H9 (cell line): ENCODE data around the gene DBN1. TPM values are rescaled to one million over a fixed set of nuclear protein-coding genes. Genes with fewer than 3 reads are reported as not detected.
A peak's percentile ranks its signal among the peaks of the same experiment; 100 is the strongest.

Experiments used
- DNase-seq: peaks from one replicate; pipeline ENCODE4 v3.0.0-alpha.2; 2017
- H2AFZ ChIP-seq: one replicate; pipeline ENCODE4 v1.6.1; 2013; ENCODE audit warnings: mild to moderate bottlenecking, low read length, control low read depth, moderate library complexity
- H2AK5ac ChIP-seq: 2 replicates; pipeline ENCODE4 v1.6.1; 2013; ENCODE audit warnings: low read length, control low read depth, mixed read lengths; ENCODE audit not compliant: insufficient read length
- H2BK120ac ChIP-seq: one replicate; pipeline ENCODE4 v1.6.1; 2013; ENCODE audit warnings: low read depth, mild to moderate bottlenecking, low read length, control low read depth, inconsistent platforms; ENCODE audit not compliant: poor library complexity, severe bottlenecking
- H2BK12ac ChIP-seq: 2 replicates; pipeline ENCODE4 v1.6.1; 2013; ENCODE audit warnings: low read length, control low read depth, mixed read lengths, low read depth; ENCODE audit not compliant: insufficient read length
- H2BK15ac ChIP-seq: 2 replicates; pipeline ENCODE4 v1.6.1; 2013; ENCODE audit warnings: low read depth, low read length, control low read depth
- H2BK20ac ChIP-seq: one replicate; pipeline ENCODE4 v1.6.1; 2013; ENCODE audit warnings: low read depth, mild to moderate bottlenecking, low read length, control low read depth, inconsistent platforms; ENCODE audit not compliant: poor library complexity, severe bottlenecking
- H2BK5ac ChIP-seq: 2 replicates; pipeline ENCODE4 v1.6.1; 2013; ENCODE audit warnings: low read length, control low read depth, mixed read lengths; ENCODE audit not compliant: insufficient read length
- H3K14ac ChIP-seq: 2 replicates; pipeline ENCODE4 v1.6.1; 2013; ENCODE audit warnings: low read length, control low read depth; ENCODE audit not compliant: insufficient read depth
- H3K18ac ChIP-seq: 2 replicates; pipeline ENCODE4 v1.6.1; 2013; ENCODE audit warnings: low read depth, mild to moderate bottlenecking, mixed read lengths, low read length, control low read depth; ENCODE audit not compliant: insufficient read length
- H3K23ac ChIP-seq: 2 replicates; pipeline ENCODE4 v1.6.1; 2013; ENCODE audit warnings: low read length, control low read depth, mixed read lengths, low read depth; ENCODE audit not compliant: insufficient read length
- H3K23me2 ChIP-seq: 2 replicates; pipeline ENCODE4 v1.6.1; 2013; ENCODE audit warnings: low read depth, mild to moderate bottlenecking, mixed read lengths, low read length, control low read depth; ENCODE audit not compliant: insufficient read length, poor library complexity, severe bottlenecking
- H3K27ac ChIP-seq: 2 replicates; pipeline ENCODE4 v1.5.1; 2013; ENCODE audit warnings: low read length, control low read depth, mixed read lengths, low read depth; ENCODE audit not compliant: insufficient read length
- H3K27me3 ChIP-seq: 2 replicates; pipeline ENCODE4 v1.6.1; 2013; ENCODE audit warnings: low read length, control low read depth, inconsistent platforms; ENCODE audit not compliant: insufficient read depth
- H3K4ac ChIP-seq: 2 replicates; pipeline ENCODE4 v1.6.1; 2013; ENCODE audit warnings: low read depth, mild to moderate bottlenecking, control low read depth, inconsistent platforms, low read length, moderate library complexity
- H3K4me1 ChIP-seq: 2 replicates; pipeline ENCODE4 v1.6.1; 2013; ENCODE audit warnings: low read length, control low read depth, inconsistent platforms; ENCODE audit not compliant: insufficient read depth
- H3K4me2 ChIP-seq: 2 replicates; pipeline ENCODE4 v1.6.1; 2013; ENCODE audit warnings: low read length, control low read depth, mixed read lengths; ENCODE audit not compliant: insufficient read length, insufficient read depth
- H3K56ac ChIP-seq: 2 replicates; pipeline ENCODE4 v1.6.1; 2013; ENCODE audit warnings: low read depth, mild to moderate bottlenecking, mixed read lengths, low read length, control low read depth; ENCODE audit not compliant: insufficient read length
- H3K79me1 ChIP-seq: 2 replicates; pipeline ENCODE4 v1.6.1; 2013; ENCODE audit warnings: low read depth, mild to moderate bottlenecking, moderate library complexity, low read length, control low read depth, inconsistent platforms; ENCODE audit not compliant: insufficient read depth, poor library complexity, severe bottlenecking
- H3K79me2 ChIP-seq: 2 replicates; pipeline ENCODE4 v1.6.1; 2013; ENCODE audit warnings: low read length, control low read depth, inconsistent platforms; ENCODE audit not compliant: insufficient read depth
- H3K9ac ChIP-seq: 2 replicates; pipeline ENCODE4 v1.6.1; 2013; ENCODE audit warnings: low read length, control low read depth, mixed read lengths; ENCODE audit not compliant: insufficient read length; ENCODE audit errors: extremely low read depth
- H3K9me3 ChIP-seq: one replicate; pipeline ENCODE4 v1.6.1; 2013; ENCODE audit warnings: low read depth, low read length, inconsistent platforms; ENCODE audit not compliant: control insufficient read depth
- H3T11ph ChIP-seq: one replicate; pipeline ENCODE4 v1.6.1; 2013; ENCODE audit warnings: mild to moderate bottlenecking, low read length, control low read depth, inconsistent platforms
- H4K20me1 ChIP-seq: one replicate; pipeline ENCODE4 v1.6.1; 2013; ENCODE audit not compliant: control insufficient read depth, insufficient read length, insufficient read depth
- H4K5ac ChIP-seq: 2 replicates; pipeline ENCODE4 v1.6.1; 2013; ENCODE audit warnings: low read depth, mild to moderate bottlenecking, mixed read lengths, low read length, control low read depth; ENCODE audit not compliant: insufficient read length
- H4K8ac ChIP-seq: replicated peaks from 2 replicates; pipeline ENCODE4 v1.6.1; 2013; ENCODE audit warnings: low read length, control low read depth, mixed read lengths, low read depth; ENCODE audit not compliant: insufficient read length
- H4K91ac ChIP-seq: 2 replicates; pipeline ENCODE4 v1.6.1; 2013; ENCODE audit warnings: low read depth, mild to moderate bottlenecking, moderate library complexity, mixed read lengths, low read length, control low read depth; ENCODE audit not compliant: insufficient read length
- H3K27ac Mint-ChIP-seq, 3 experiments: 2 replicates in 2 of 3; 3 replicates in 1 of 3; pipeline ENCODE4 v1.8.0; 2020 to 2021; ENCODE audit warnings: mixed read lengths in 3 of 3, mild to moderate bottlenecking in 1 of 3, moderate library complexity in 1 of 3
- H3K27me3 Mint-ChIP-seq: 2 replicates; pipeline ENCODE4 v1.8.0; 2021; ENCODE audit warnings: low read depth, mild to moderate bottlenecking, moderate library complexity, mixed read lengths
- H3K36me3 Mint-ChIP-seq, 3 experiments: 2 replicates in 2 of 3; 3 replicates in 1 of 3; pipeline ENCODE4 v1.8.0; 2020 to 2021; ENCODE audit warnings: low read depth in 3 of 3, mixed read lengths in 3 of 3; ENCODE audit not compliant: insufficient read depth in 1 of 3
- H3K4me1 Mint-ChIP-seq, 2 experiments: 2 replicates each; pipeline ENCODE4 v1.8.0; 2020; ENCODE audit warnings: mixed read lengths in 2 of 2
- H3K4me3 Mint-ChIP-seq, 2 experiments: 2 replicates in 1 of 2; 3 replicates in 1 of 2; pipeline ENCODE4 v1.8.0; 2020 to 2021; ENCODE audit warnings: mild to moderate bottlenecking in 2 of 2, mixed read lengths in 2 of 2, moderate library complexity in 1 of 2
- H3K9me3 Mint-ChIP-seq, 2 experiments: 2 replicates in 1 of 2; 3 replicates in 1 of 2; pipeline ENCODE4 v1.8.0; 2020; ENCODE audit warnings: mild to moderate bottlenecking in 2 of 2, mixed read lengths in 2 of 2, moderate library complexity in 1 of 2
- CTCF ChIP-seq: fragments of 200-600 bp; sonication (generic); conservative IDR thresholded peaks from 3 replicates; pipeline ENCODE4 v1.8.0; 2021; ENCODE audit warnings: antibody characterized with exemption, mild to moderate bottlenecking
- WGBS: extraction: QIAGEN DNeasy Blood & Tissue Kit; methylation state at CpG from one replicate; pipeline ENCODE4 v1.1.7; 2013; ENCODE audit warnings: missing lambda C conversion rate, low lambda C conversion rate, mixed read lengths; ENCODE audit not compliant: insufficient read length; ENCODE audit errors: extremely low coverage; 5-methylcytosine and 5-hydroxymethylcytosine counted together
- total RNA-seq: library from RNA; stranded (reverse); gene quantifications from 2 replicates; pipeline ENCODE4 v1.2.1, GENCODE V29; 2021

DBN1 gene
- total RNA-seq, 1 experiment from 2014 or later, result 340 TPM

- H3K4me2 ChIP-seq, result peak overlapping the region; percentile 66
- H3K9ac ChIP-seq, result no peak overlapping the region
- Mint-ChIP-seq H3K4me3 (peak overlapping the region; percentile 65 to 70; a peak in 4 of 5 replicates), H3K27me3 (peaks cover 42% of the 10 kb centered on the region), H3K36me3 (peaks cover 0 to 18% (median 6%) of the 10 kb centered on the region in 3 experiments; a peak in 5 of 7 replicates), H3K27ac (peak overlapping the region in 2 of 3 experiments; percentile 30 to 73; a peak in 2 of 7 replicates), H3K4me1 (peaks cover 49 to 55% of the 10 kb centered on the region in 2 experiments), H3K9me3 (no peaks in the 10 kb centered on the region)
- H3K14ac ChIP-seq, result peak overlapping the region; percentile 81; the same call in 1 of the 2 replicates
- H4K20me1 ChIP-seq, result no peaks in the 10 kb centered on the region
- no peaks in the 10 kb centered on the region; the same call in 1 of the 2 replicates for H3K27me3 ChIP-seq
- no peak overlapping the region for H4K91ac ChIP-seq
- no peak overlapping the region for H3K27ac ChIP-seq
- H2BK20ac ChIP-seq, result no peak overlapping the region
- no peak overlapping the region for H2BK15ac ChIP-seq
- no peaks in the 10 kb centered on the region for H3K79me2 ChIP-seq
- DNase-seq, result no peak
- peaks cover 7% of the 10 kb centered on the region for H3K23me2 ChIP-seq
- H2BK5ac ChIP-seq, result no peak overlapping the region
- H4K5ac ChIP-seq, result no peak overlapping the region
- no peak overlapping the region for H2BK120ac ChIP-seq
- H3K18ac ChIP-seq, result peak overlapping the region; percentile 18
- H2AFZ ChIP-seq, result no peak overlapping the region
- no peak overlapping the region for H2BK12ac ChIP-seq
- H3T11ph ChIP-seq, result no peak overlapping the region
- H2AK5ac ChIP-seq, result no peak overlapping the region
- no CpG with 5 or more reads among the region's 6 CpGs for WGBS
- no peak overlapping the region for H4K8ac ChIP-seq
- no peak overlapping the region for H3K4ac ChIP-seq
- no peak overlapping the region for H3K56ac ChIP-seq
- no peaks in the 10 kb centered on the region; the same call in 1 of the 2 replicates for H3K4me1 ChIP-seq
- H3K23ac ChIP-seq, result no peak overlapping the region
- TF ChIP-seq CTCF, result no peak
- no peaks in the 10 kb centered on the region for H3K79me1 ChIP-seq
- no peaks in the 10 kb centered on the region for H3K9me3 ChIP-seq
These were observed 25.0 kb downstream of the DBN1 start for GRCh38 chr5:177448244-177448950.
